Measurements from ENCODE around the gene CHST5. TPM values are rescaled to one million over a fixed set of nuclear protein-coding genes. Genes with fewer than 3 reads are reported as not detected.
A peak's percentile ranks its signal among the peaks of the same experiment; 100 is the strongest.

The CHST5 gene
- total and polyA plus RNA-seq, 2 of the 13 experiments (the other 11 are each of a cell fraction or from before 2014, with no cell fraction given): 0.05 TPM; not detected in 1

GRCh38 chr16:75527825-75528299, 8.0 kb downstream of the CHST5 start (continued):
- TF ChIP-seq NFKBIZ (CRISPR knock-in tag; IDR thresholded peaks at IDR 0.05): no peak
- no peak for TF ChIP-seq ZNF552 (CRISPR knock-in tag; IDR thresholded peaks at IDR 0.05; ENCODE audit: borderline replicate concordance)
- TF ChIP-seq HOXD1 (CRISPR knock-in tag; IDR thresholded peaks at IDR 0.05): no peak
- no peak for TF ChIP-seq ZNF362 (CRISPR knock-in tag; IDR thresholded peaks at IDR 0.05; ENCODE audit: borderline replicate concordance)
- TF ChIP-seq SOX5 (CRISPR knock-in tag; IDR thresholded peaks at IDR 0.05; ENCODE audit: borderline replicate concordance): peak; percentile 65; the same call in 1 of the 2 replicates
- no peak for TF ChIP-seq ZBTB49 (CRISPR knock-in tag; IDR thresholded peaks at IDR 0.05; ENCODE audit: borderline replicate concordance)
- TF ChIP-seq PHF20 (CRISPR knock-in tag; IDR thresholded peaks at IDR 0.05): no peak
- no peak for TF ChIP-seq BCL3 (CRISPR knock-in tag; IDR thresholded peaks at IDR 0.05)
- TF ChIP-seq MTA3 (CRISPR knock-in tag; IDR thresholded peaks at IDR 0.05): no peak
- TF ChIP-seq TFAP4 (IDR thresholded peaks at IDR 0.05; ENCODE audit: borderline replicate concordance, low read depth): no peak
- no peak for TF ChIP-seq JARID2 (CRISPR knock-in tag; IDR thresholded peaks at IDR 0.05; ENCODE audit: insufficient replicate concordance)
- 0 out of 2 replicates have a peak, but pooled peaks have one; percentile 39 for TF ChIP-seq MIER2 (CRISPR knock-in tag; IDR thresholded peaks at IDR 0.05)
- no peak for TF ChIP-seq ZKSCAN8 (CRISPR knock-in tag; IDR thresholded peaks at IDR 0.05; ENCODE audit: borderline replicate concordance)
- no peak; the same call in 1 of the 2 replicates for TF ChIP-seq TARDBP (CRISPR knock-in tag; IDR thresholded peaks at IDR 0.05)
- TF ChIP-seq PITX1 (CRISPR knock-in tag; IDR thresholded peaks at IDR 0.05): no peak
- no peak for TF ChIP-seq ZBTB43 (CRISPR knock-in tag; conservative IDR thresholded peaks at IDR 0.05)
- TF ChIP-seq ZBTB46 (CRISPR knock-in tag; IDR thresholded peaks at IDR 0.05; ENCODE audit: borderline replicate concordance): no peak
- TF ChIP-seq SALL1 (CRISPR knock-in tag; IDR thresholded peaks at IDR 0.05): peak; percentile 49
- TF ChIP-seq ZNF773 (CRISPR knock-in tag; IDR thresholded peaks at IDR 0.05; ENCODE audit: borderline replicate concordance): no peak
- no peak for TF ChIP-seq GMEB2 (CRISPR knock-in tag; IDR thresholded peaks at IDR 0.05; ENCODE audit: low read depth)

Measured in HepG2 (cell line).